Right ventricle myocardium superior (tissue), 1 donor: ENCODE data around the gene HIPK3. TPM values are rescaled to one million over a fixed set of nuclear protein-coding genes. Genes with fewer than 3 reads are reported as not detected.
"Not testable (repeated sequence)": the region's sequence is repeated elsewhere in the genome, so short reads cannot be mapped to it uniquely, and the experiment has no call there.

ENCODE experiments used
- ATAC-seq: fragments of 200-7000 bp; cut with Tn5 transposase; one replicate; pipeline ENCODE4 v1.9.1; 2020; ENCODE audit warnings: mild to moderate bottlenecking; ENCODE audit not compliant: poor library complexity
- DNase-seq: peaks from one replicate; pipeline ENCODE4 v3.0.0-alpha.2; 2020
- intact Hi-C: fragments of 100-400 bp; cut with DNase I; formaldehyde crosslinking; loops from one replicate; pipeline ENCODE4 v1.11.2; 2022
- total RNA-seq: library from RNA; stranded (reverse); fragmentation: NEBNext Ultra II Directional; extraction: Animal tissue kit (Norgen Biotek cat#: 25700); gene quantifications from one replicate; pipeline ENCODE4 v1.2.1, GENCODE V29; 2021
- donor health status: DM: no; HTN: yes; CAD: no; lungs with severe emphysema.

HIPK3 gene
- total RNA-seq, 1 donor from 2014 or later: 294 TPM

- no peak for ATAC-seq
- intact Hi-C loops: loop anchor here (5.0 kb wide), 2 partner anchors 71 to 89 kb away; no protein-coding TSS in a partner anchor
- no peak for DNase-seq
Observed at GRCh38 chr11:33256813-33257159, 395 bp upstream of the HIPK3 start.

- DNase-seq (peak; percentile 94), ATAC-seq (peak; percentile 91)
- intact Hi-C loops: loop anchor here (5.0 kb wide), 2 partner anchors 69 to 91 kb away; no protein-coding TSS in a partner anchor
Observed at GRCh38 chr11:33257897-33258630, 883 bp downstream of the HIPK3 start.

GRCh38 chr11:33258631-33259205 lies 1.5 kb downstream of the HIPK3 start:
- intact Hi-C loops: loop anchor here (5.0 kb wide), 2 partner anchors 69 to 91 kb away; no protein-coding TSS in a partner anchor
- DNase-seq (no peak), ATAC-seq (peak; percentile 28)

- ATAC-seq: no peak
- DNase-seq: no peak
- intact Hi-C loops: loop anchor here (5.0 kb wide), 2 partner anchors 67 to 93 kb away; no protein-coding TSS in a partner anchor
Observed at GRCh38 chr11:33259869-33260268, 2.7 kb downstream of the HIPK3 start.

GRCh38 chr11:33261350-33261749 lies 4.2 kb downstream of the HIPK3 start:
- DNase-seq, ATAC-seq, intact Hi-C loops: not testable (repeated sequence)

- ATAC-seq (no peak), DNase-seq (no peak)
- intact Hi-C loops: no loop called here
Observed at GRCh38 chr11:33262011-33262645, 4.9 kb downstream of the HIPK3 start.

- ATAC-seq: no peak
- DNase-seq: no peak
- intact Hi-C loops: no loop called here
Observed at GRCh38 chr11:33263549-33263948, 6.4 kb downstream of the HIPK3 start.

- DNase-seq: no peak
- intact Hi-C loops: no loop called here
- no peak for ATAC-seq
Observed at GRCh38 chr11:33264926-33265325, 7.7 kb downstream of the HIPK3 start.

GRCh38 chr11:33266393-33267215 lies 9.4 kb downstream of the HIPK3 start:
- peak; percentile 68 for DNase-seq
- ATAC-seq: peak; percentile 65
- intact Hi-C loops: no loop called here

- no peak for DNase-seq
- no peak for ATAC-seq
- intact Hi-C loops: no loop called here
Observed at GRCh38 chr11:33268945-33269540, 11.9 kb downstream of the HIPK3 start.

GRCh38 chr11:33269822-33270221 lies 12.6 kb downstream of the HIPK3 start:
- no peak for ATAC-seq
- intact Hi-C loops: no loop called here
- DNase-seq: no peak

- no peak for ATAC-seq
- intact Hi-C loops: no loop called here
Observed at GRCh38 chr11:33271059-33271458, 13.9 kb downstream of the HIPK3 start.

GRCh38 chr11:33272338-33273107 lies 15.3 kb downstream of the HIPK3 start:
- ATAC-seq (no peak), DNase-seq (no peak)
- intact Hi-C loops: no loop called here

More at GRCh38 chr11:33271059-33271458, 13.9 kb downstream of the HIPK3 start:
- DNase-seq: no peak

- no peak for ATAC-seq
- DNase-seq: no peak
- intact Hi-C loops: no loop called here
Observed at GRCh38 chr11:33273656-33274055, 16.5 kb downstream of the HIPK3 start.

- ATAC-seq: no peak
- no peak for DNase-seq
- intact Hi-C loops: no loop called here
Observed at GRCh38 chr11:33280411-33280810, 23.2 kb downstream of the HIPK3 start.

- intact Hi-C loops: no loop called here
- ATAC-seq: no peak
- no peak for DNase-seq
Observed at GRCh38 chr11:33281758-33282157, 24.6 kb downstream of the HIPK3 start.

GRCh38 chr11:33284818-33285217 lies 27.6 kb downstream of the HIPK3 start:
- intact Hi-C loops: no loop called here
- ATAC-seq: no peak

GRCh38 chr11:33290319-33290718 lies 33.1 kb downstream of the HIPK3 start:
- ATAC-seq (peak; percentile 74), DNase-seq (no peak)
- intact Hi-C loops: no loop called here

More at GRCh38 chr11:33284818-33285217, 27.6 kb downstream of the HIPK3 start:
- DNase-seq: no peak
